Esophagus squamous epithelium (tissue), 4 donors: ENCODE results near the gene FAU.

Experiments
- CTCF ChIP-seq, 6 experiments: fragments of 450-650 bp in 4 of 6; fragments of 200-600 bp in 2 of 6; sonication (generic) in 2 of 6; IDR thresholded peaks; one replicate each; pipeline ENCODE4 v1.5.1; 2016 to 2019; ENCODE audit warnings: antibody characterized with exemption in 6 of 6, mild to moderate bottlenecking in 4 of 6, moderate library complexity in 4 of 6
- POLR2A ChIP-seq, 4 donors: fragments of 450-650 bp; IDR thresholded peaks; one replicate each; pipeline ENCODE4 v1.6.1; 2017; ENCODE audit warnings: antibody characterized with exemption in 4 of 4, mild to moderate bottlenecking in 4 of 4, moderate library complexity in 3 of 4

DNA sequence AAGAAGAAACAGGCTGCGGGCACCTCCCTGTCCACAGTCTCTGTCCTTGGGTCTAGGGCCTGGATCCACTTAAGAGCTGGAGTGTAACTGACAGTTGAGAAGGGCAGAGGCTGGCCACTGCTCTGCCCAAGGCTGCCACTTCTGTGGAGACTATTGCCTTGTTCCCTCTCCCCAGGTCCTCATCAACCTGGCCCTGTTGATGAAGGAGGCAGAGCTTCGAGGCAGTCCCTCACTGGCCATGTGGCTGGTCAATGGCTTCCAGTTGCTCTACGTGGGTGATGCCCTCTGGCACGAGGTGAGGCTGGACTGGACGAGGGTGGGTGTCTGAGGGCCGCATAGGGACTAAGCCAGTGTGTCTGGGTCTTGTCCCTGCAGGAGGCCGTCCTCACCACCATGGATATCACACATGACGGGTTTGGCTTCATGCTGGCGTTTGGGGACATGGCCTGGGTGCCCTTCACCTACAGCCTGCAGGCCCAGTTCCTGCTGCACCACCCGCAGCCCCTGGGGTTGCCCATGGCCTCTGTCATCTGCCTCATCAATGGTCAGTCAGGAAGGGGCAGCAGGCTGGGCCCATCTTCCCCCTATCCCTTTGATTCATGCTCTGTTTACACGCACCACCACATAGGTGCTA is 7.3 kb downstream of the FAU start:
- TF ChIP-seq POLR2A (IDR thresholded peaks at IDR 0.05) (no peak), CTCF (IDR thresholded peaks at IDR 0.05) (no peak)
